DMS153 treated with DMSO at 0.1 percent for 48 hours (cell line): ENCODE results near the gene CASP9.

Source experiments
- DNase-seq: peaks from one replicate; lab custom pipeline; 2025; ENCODE audit not compliant: unreplicated experiment; lab: John Stamatoyannopoulos, UW

CASP9 gene

GRCh38 chr1:15524021-15524282 lies at the start of gene CASP9:
Gene CASP9 (minus strand): TSS chr1:15524215. CDS start chr1:15524200, 15 bp downstream.
- no peak for DNase-seq

DNA sequence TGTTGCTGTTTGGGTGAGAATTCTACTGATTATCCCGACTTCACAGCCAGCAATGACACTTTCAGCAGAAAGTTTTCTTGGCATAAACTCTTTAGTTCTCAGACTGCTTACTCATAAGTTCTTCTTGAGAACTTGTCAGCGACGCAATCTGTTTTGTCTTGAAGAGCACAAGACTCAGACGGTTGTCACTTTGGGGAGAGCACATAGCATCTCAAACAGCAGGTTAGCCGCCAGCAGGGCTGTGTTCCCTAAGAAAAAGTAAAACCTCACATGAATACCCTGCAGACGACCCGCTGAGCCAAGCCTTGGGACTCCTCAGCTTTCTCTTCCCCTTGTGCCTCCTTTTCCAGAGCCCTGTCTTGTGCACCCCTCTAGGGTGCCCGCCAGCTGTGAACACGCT lies 49.5 kb upstream of the CASP9 start:
- DNase-seq: no peak

DNA sequence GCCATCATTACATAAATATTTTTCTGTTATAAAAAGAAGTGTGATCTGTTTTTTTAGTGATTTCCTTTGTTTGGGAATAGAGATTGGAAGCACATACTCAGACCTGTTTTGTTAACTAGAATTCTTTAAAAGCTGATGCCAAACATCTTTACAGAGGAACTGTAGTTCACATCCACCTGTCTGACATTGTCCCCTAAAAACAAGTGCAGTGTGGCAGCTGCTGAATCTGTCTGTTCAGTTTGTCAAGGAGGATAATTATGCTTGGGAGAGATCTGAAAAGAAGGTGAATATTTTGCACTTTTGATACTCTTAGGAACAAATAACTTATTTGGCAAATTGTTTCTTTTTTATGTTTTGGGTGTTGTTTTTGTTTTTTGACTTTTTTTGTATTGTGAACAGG lies 47.3 kb upstream of the CASP9 start:
- DNase-seq: no peak

DNA sequence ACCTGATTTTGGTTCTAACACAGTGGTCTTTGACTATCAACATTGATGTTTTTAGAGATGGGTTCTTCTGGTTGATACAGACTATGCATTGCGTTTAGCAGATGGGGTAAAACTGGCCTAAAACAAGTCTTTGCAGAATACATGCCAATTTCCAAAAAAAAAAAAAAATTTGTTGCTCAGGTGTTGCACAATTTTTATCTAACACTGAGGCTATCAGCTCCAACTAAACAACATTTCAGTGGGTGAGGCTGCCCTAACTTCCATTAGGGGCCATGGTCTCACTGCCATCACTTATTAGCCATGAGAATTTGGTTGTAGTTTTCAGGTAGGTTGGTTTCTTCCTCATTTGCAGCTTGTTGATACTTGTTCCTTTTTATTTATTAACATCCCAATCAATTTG lies 46.8 kb upstream of the CASP9 start:
- no peak for DNase-seq

- DNase-seq: no peak
Observed at GRCh38 chr1:15568387-15569073, 44.5 kb upstream of the CASP9 start.

- DNase-seq: no peak
Observed at GRCh38 chr1:15559189-15559810, 35.3 kb upstream of the CASP9 start.

GRCh38 chr1:15558516-15558915 lies 34.5 kb upstream of the CASP9 start:
- no peak for DNase-seq

DNA sequence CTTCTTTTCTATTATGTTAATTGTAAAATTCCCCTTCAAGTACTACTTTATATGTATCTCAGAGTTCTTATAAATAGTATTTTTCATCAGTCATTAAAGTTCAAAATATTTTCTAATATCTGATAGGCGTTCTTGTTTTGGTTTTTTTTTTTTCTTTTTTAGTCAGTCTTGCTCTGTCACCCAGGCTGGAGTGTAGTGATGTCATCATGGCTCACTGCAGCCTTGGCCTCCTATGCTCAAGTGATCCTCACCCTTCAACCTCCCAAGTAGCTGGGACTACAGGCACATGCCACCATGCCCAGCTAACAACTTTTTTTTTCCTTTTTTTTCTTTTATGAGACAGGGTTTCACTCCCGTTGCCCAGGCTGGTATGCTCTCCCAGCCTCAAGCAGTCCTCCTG lies 33.6 kb upstream of the CASP9 start:
- DNase-seq: no peak

GRCh38 chr1:15557008-15557407 lies 33.0 kb upstream of the CASP9 start:
- DNase-seq: no peak

GRCh38 chr1:15550573-15550972 lies 26.6 kb upstream of the CASP9 start:
- no peak for DNase-seq

- DNase-seq: no peak
Observed at GRCh38 chr1:15546641-15547040, 22.6 kb upstream of the CASP9 start.

- no peak for DNase-seq
Observed at GRCh38 chr1:15543589-15544568, 19.9 kb upstream of the CASP9 start.

- no peak for DNase-seq
Observed at GRCh38 chr1:15543251-15543588, 19.2 kb upstream of the CASP9 start.

- DNase-seq: no peak
Observed at GRCh38 chr1:15542388-15543250, 18.6 kb upstream of the CASP9 start.

DNA sequence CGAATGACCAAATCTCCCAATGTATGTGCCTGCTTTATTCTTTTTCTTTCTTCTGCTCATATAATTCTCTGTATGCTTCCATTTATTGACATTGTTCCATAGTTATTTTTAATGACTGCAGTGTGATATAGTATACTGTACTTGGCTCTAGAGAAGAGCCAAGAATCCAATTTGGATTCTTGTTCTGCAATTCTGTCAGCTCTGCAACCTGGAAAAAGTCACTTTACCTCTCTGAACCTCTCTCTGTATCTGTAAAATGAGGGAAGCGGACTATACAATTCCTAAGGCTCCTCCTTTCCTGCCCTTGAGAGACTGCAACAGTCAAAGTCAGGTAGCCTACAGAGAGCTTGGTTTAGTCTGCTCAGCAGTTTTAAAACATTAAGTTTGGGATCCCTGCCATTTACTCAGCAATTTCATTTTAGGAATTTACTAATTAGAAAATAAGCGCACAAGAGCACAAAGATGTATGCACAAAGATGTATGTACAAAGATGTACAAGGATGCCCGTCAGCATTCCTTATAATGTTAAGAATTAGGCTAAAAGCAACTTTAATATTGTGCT lies 17.3 kb upstream of the CASP9 start:
- no peak for DNase-seq

GRCh38 chr1:15540186-15540585 lies 16.2 kb upstream of the CASP9 start:
- no peak for DNase-seq

DNA sequence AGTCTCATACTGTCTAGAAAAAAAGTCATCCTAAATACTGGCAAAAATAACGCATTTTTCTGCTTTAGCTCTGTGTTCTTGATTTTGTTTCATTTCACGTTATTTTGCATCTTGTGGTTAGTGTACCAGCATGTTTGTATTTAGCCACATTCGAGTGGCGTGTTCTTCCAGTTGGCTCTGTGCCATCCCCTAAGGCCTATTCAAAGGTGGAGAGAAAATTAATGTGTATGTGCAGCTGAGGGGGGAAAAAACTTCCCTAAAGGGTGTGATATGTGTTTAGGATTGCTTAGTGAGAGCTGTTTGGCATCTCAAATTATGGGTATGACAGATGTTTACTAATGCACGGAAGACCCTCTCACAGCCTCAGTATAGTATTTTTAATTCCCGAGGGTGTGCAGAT lies 14.8 kb upstream of the CASP9 start:
- DNase-seq: no peak

GRCh38 chr1:15531682-15532081 lies 7.7 kb upstream of the CASP9 start:
- DNase-seq: no peak

DNA sequence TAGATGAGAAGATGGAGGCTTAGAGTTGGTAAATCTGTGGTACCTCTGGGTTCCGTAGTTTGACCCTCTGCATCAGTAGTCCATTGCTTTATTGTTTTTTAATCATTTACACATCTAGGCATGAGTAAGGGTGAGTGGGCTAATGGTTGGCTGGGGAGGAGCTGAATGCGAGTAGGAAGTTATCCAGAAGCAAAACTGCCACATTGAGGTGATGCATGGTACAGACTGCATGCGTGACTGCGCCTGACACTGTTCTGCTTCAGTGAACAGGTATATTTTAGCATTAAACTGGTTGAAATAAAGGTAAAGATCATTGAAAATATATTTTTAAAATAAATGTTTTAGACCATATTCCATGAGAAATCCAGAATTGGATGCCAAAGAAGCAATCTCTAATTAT lies 7.0 kb upstream of the CASP9 start:
- DNase-seq: no peak

- peak; percentile 97 for DNase-seq
Observed at GRCh38 chr1:15526490-15527339, 2.7 kb upstream of the CASP9 start, which contains the start of gene DNAJC16. Gene DNAJC16 (plus strand): TSS chr1:15526848. CDS start chr1:15529106, 2,258 bp downstream.
